ENCODE measurements around the gene TMPRSS3. TPM values are rescaled to one million over a fixed set of nuclear protein-coding genes. Genes with fewer than 3 reads are reported as not detected.
A peak's percentile ranks its signal among the peaks of the same experiment; 100 is the strongest.

Gene TMPRSS3
- total RNA-seq, 6 experiments from 2014 or later, result 0.22 to 0.97 (median 0.71) TPM

GRCh38 chr21:42369821-42370220 lies 26.0 kb downstream of the TMPRSS3 start:
- Histone ChIP-seq H3K27ac (no peak overlapping the region), H3K9me3 (no peaks in the 10 kb centered on the region), H3K36me3 (no peaks in the 10 kb centered on the region), H3K4me1 (no peaks in the 10 kb centered on the region), H3K4me3 (no peak overlapping the region), H3K27me3 (no peaks in the 10 kb centered on the region)
- no peak for ATAC-seq
- no CpG with 5 or more reads among the region's 16 CpGs for WGBS (ENCODE audit: insufficient coverage, low coverage, low lambda C conversion rate, missing lambda C conversion rate)
- intact Hi-C loops (cut with DNase I), result no loop called here
- peak in 1 of 3 donors; percentile 54 for DNase-seq
- TF ChIP-seq, protein P1, sequence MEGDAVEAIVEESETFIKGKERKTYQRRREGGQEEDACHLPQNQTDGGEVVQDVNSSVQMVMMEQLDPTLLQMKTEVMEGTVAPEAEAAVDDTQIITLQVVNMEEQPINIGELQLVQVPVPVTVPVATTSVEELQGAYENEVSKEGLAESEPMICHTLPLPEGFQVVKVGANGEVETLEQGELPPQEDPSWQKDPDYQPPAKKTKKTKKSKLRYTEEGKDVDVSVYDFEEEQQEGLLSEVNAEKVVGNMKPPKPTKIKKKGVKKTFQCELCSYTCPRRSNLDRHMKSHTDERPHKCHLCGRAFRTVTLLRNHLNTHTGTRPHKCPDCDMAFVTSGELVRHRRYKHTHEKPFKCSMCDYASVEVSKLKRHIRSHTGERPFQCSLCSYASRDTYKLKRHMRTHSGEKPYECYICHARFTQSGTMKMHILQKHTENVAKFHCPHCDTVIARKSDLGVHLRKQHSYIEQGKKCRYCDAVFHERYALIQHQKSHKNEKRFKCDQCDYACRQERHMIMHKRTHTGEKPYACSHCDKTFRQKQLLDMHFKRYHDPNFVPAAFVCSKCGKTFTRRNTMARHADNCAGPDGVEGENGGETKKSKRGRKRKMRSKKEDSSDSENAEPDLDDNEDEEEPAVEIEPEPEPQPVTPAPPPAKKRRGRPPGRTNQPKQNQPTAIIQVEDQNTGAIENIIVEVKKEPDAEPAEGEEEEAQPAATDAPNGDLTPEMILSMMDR (IDR thresholded peaks at IDR 0.05), result no peak
- TF ChIP-seq POLR2A (IDR thresholded peaks at IDR 0.05), result no peak

- intact Hi-C loops (cut with DNase I), result no loop called here
- H3K4me3 ChIP-seq, result no peak overlapping the region
- H3K9me3 ChIP-seq, result no peaks in the 10 kb centered on the region
- TF ChIP-seq POLR2A (IDR thresholded peaks at IDR 0.05), result no peak
- TF ChIP-seq, protein P1 (IDR thresholded peaks at IDR 0.05), result no peak
- H3K36me3 ChIP-seq, result no peaks in the 10 kb centered on the region
- 78% methylated on average over 8 of the region's 14 CpGs for WGBS (ENCODE audit: insufficient coverage, low coverage, low lambda C conversion rate, missing lambda C conversion rate)
- no peak overlapping the region for H3K27ac ChIP-seq
- H3K4me1 ChIP-seq, result no peaks in the 10 kb centered on the region
- ATAC-seq (no peak), DNase-seq (no peak)
- H3K27me3 ChIP-seq, result no peaks in the 10 kb centered on the region
Observed at GRCh38 chr21:42367367-42368165, 28.3 kb downstream of the TMPRSS3 start.

GRCh38 chr21:42366292-42367010 lies 29.4 kb downstream of the TMPRSS3 start, which contains the start of gene TFF1:
TSS of gene TFF1 (minus strand) at chr21:42366535. CDS start at chr21:42366495, 40 bp downstream.
- Histone ChIP-seq H3K36me3 (no peaks in the 10 kb centered on the region), H3K27me3 (no peaks in the 10 kb centered on the region), H3K4me1 (no peaks in the 10 kb centered on the region), H3K4me3 (no peak within 1 kb of the TSS), H3K27ac (no peak within 1 kb of the TSS), H3K9me3 (no peaks in the 10 kb centered on the region)
- ATAC-seq, result no peak
- TF ChIP-seq, protein P1 (IDR thresholded peaks at IDR 0.05), result no peak
- no peak for TF ChIP-seq POLR2A (IDR thresholded peaks at IDR 0.05)
- intact Hi-C loops (cut with DNase I), result no loop called here
- no peak for DNase-seq
- 72% methylated on average over 10 of the region's 19 CpGs for WGBS (ENCODE audit: insufficient coverage, low coverage, low lambda C conversion rate, missing lambda C conversion rate)

- DNase-seq, result no peak
- Histone ChIP-seq H3K9me3 (no peaks in the 10 kb centered on the region), H3K4me3 (no peak overlapping the region), H3K4me1 (no peaks in the 10 kb centered on the region), H3K27ac (no peak overlapping the region), H3K36me3 (no peaks in the 10 kb centered on the region), H3K27me3 (no peaks in the 10 kb centered on the region)
- no CpG with 5 or more reads among the region's 6 CpGs for WGBS (ENCODE audit: insufficient coverage, low coverage, low lambda C conversion rate, missing lambda C conversion rate)
- TF ChIP-seq, protein P1 (IDR thresholded peaks at IDR 0.05), result no peak
- no peak for TF ChIP-seq POLR2A (IDR thresholded peaks at IDR 0.05)
- intact Hi-C loops (cut with DNase I), result no loop called here
- ATAC-seq, result no peak
Observed at GRCh38 chr21:42365770-42366169, 30.1 kb downstream of the TMPRSS3 start.
